ENCODE results near the gene THSD7A. TPM values are rescaled to one million over a fixed set of nuclear protein-coding genes. Genes with fewer than 3 reads are reported as not detected.

Gene THSD7A, protein sequence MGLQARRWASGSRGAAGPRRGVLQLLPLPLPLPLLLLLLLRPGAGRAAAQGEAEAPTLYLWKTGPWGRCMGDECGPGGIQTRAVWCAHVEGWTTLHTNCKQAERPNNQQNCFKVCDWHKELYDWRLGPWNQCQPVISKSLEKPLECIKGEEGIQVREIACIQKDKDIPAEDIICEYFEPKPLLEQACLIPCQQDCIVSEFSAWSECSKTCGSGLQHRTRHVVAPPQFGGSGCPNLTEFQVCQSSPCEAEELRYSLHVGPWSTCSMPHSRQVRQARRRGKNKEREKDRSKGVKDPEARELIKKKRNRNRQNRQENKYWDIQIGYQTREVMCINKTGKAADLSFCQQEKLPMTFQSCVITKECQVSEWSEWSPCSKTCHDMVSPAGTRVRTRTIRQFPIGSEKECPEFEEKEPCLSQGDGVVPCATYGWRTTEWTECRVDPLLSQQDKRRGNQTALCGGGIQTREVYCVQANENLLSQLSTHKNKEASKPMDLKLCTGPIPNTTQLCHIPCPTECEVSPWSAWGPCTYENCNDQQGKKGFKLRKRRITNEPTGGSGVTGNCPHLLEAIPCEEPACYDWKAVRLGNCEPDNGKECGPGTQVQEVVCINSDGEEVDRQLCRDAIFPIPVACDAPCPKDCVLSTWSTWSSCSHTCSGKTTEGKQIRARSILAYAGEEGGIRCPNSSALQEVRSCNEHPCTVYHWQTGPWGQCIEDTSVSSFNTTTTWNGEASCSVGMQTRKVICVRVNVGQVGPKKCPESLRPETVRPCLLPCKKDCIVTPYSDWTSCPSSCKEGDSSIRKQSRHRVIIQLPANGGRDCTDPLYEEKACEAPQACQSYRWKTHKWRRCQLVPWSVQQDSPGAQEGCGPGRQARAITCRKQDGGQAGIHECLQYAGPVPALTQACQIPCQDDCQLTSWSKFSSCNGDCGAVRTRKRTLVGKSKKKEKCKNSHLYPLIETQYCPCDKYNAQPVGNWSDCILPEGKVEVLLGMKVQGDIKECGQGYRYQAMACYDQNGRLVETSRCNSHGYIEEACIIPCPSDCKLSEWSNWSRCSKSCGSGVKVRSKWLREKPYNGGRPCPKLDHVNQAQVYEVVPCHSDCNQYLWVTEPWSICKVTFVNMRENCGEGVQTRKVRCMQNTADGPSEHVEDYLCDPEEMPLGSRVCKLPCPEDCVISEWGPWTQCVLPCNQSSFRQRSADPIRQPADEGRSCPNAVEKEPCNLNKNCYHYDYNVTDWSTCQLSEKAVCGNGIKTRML (N-terminal part only)
- not detected in 2 replicates for total RNA-seq (2011; cell fraction: chromatin; rRNA removed; ENCODE audit: low replicate concordance)
- total RNA-seq (2011; cell fraction: nucleolus; rRNA removed): not detected in 2 replicates
- not detected in 2 replicates for total RNA-seq (2011; cell fraction: nucleoplasm; rRNA removed)
- total RNA-seq (2014; rRNA removed): not detected in 2 replicates
- total RNA-seq (2014; rRNA removed; fragmentation: Illumina TruSeq; extraction: Trizol): 0.03 TPM in 1 of 2 replicates, not detected in the other
- total RNA-seq (2015; rRNA removed; fragmentation: Illumina TruSeq; extraction: Trizol): not detected in 2 replicates
- 0.02 and 0.04 TPM in 2 replicates for total RNA-seq (2021)
- polyA plus RNA-seq (2011; rRNA removed): not detected in 2 replicates
- polyA plus RNA-seq (2011; cell fraction: cytosol; rRNA removed): not detected in 2 replicates
- not detected in 2 replicates for polyA plus RNA-seq (2011; cell fraction: nucleus; rRNA removed)
- not detected in 2 replicates for polyA plus RNA-seq (2012)
- 0.01 and 0.08 TPM in 2 replicates for polyA plus RNA-seq (2014; fragmentation: Illumina TruSeq; extraction: Trizol)
- not detected for polyA plus RNA-seq (2014; fragmentation: Nextera tagmentation; extraction: Ambion mirVana)
- polyA plus RNA-seq (2014; rRNA removed): not detected in 2 replicates
- polyA minus RNA-seq (2011; rRNA and poly(A)+ RNA removed): not detected in 2 replicates
- polyA minus RNA-seq (2011; cell fraction: cytosol; rRNA and poly(A)+ RNA removed): not detected in 2 replicates
- polyA minus RNA-seq (2011; cell fraction: nucleus; rRNA and poly(A)+ RNA removed): not detected in 2 replicates
- Bru-seq, nascent RNA: percentile 4 among the genes with signal in this experiment
- percentile 2 among the genes with signal in this experiment for BruChase-seq, experiment 1, labeled RNA remaining after a 2-hour chase
- BruChase-seq, experiment 2, labeled RNA remaining after a 6-hour chase: percentile 2 among the genes with signal in this experiment
- long read RNA-seq, experiment 1, partial matches to known transcripts: 0 of 1 reads
- long read RNA-seq, experiment 1, other reads (novel, unspliced or antisense): 1 of 1 reads
- long read RNA-seq, experiment 2: 0 reads
- long read RNA-seq, experiment 3: 0 reads

DNA sequence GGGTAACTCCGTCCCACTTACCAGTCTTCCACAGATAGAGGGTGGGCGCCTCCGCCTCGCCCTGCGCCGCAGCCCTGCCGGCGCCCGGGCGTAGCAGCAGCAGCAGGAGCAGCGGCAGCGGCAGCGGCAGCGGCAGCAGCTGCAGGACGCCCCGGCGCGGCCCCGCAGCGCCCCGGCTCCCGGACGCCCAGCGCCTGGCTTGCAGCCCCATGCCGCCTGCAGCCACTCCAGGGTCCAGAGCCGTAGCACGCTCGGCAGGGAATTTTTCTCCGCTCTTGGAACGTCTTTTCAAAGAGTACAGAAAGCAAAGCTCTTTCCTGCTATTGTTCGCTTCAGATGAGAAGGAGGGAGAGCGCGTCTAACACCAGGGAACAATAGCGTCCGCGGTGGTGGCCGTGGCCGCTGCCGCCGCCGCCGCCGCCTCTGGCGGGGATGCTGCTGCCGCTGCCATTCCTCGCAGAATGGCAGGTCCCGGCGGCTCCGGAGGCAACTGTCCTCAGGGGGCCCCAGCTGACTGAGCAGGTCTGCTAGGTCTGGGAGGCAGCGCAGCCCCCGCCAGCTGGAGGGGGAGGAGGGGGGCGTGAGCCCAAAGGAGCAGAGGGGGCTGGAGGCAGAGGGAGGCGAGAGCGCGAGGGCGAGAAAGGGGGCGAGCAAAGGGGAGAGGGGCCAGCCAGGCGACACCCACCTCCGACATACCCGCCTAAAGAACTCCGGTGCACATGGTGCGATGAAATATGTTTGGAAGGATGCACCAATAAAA, at the start of gene THSD7A:
Gene THSD7A, minus strand, starts transcription at position 463 of the 760 bp plus-strand sequence. Its CDS starts 252 bp downstream, at position 211.
- H3K4me1 ChIP-seq (replicated peaks in 1 of 2; ENCODE audit: control insufficient read depth in 2 of 2, insufficient read depth in 2 of 2, low read length in 2 of 2): peaks cover 0 to 5% of the 10 kb centered on the region in 2 experiments; a peak in 1 of 5 replicates
- no peak within 1 kb of the TSS for H3K4me3 ChIP-seq
- in situ Hi-C loops (cut with MboI): no loop called here
- H3K9me3 ChIP-seq (replicated peaks; ENCODE audit: control insufficient read depth, insufficient read depth, low read depth, low read length): no peaks in the 10 kb centered on the region
- no peaks in the 10 kb centered on the region for H3K27me3 ChIP-seq (ENCODE audit: control insufficient read depth in 2 of 2, insufficient read depth in 2 of 2, low read length in 2 of 2)
- DNase-seq (ENCODE audit: extremely low read depth in 1 of 4, low spot score in 3 of 4) (no peak), FAIRE-seq (no peak), ATAC-seq (no peak)
- H2AFZ ChIP-seq (ENCODE audit: low read depth, low read length): no peak within 1 kb of the TSS
- POLR2A ChIA-PET: no interaction called here
- CTCF ChIA-PET (ENCODE audit: low intra/inter-chr PET ratio): interaction anchor here (0.6 kb wide), 1 partner anchor 1946 kb away, joined by 3 read pairs; no protein-coding TSS in a partner anchor
- no peak for TF ChIP-seq XRCC4 (IDR thresholded peaks at IDR 0.05; ENCODE audit: extremely low read depth, insufficient read depth, insufficient read length)
- no peak for TF ChIP-seq NFRKB (IDR thresholded peaks at IDR 0.05; ENCODE audit: low read depth)
- no peak for TF ChIP-seq ZNF124 (CRISPR knock-in tag; IDR thresholded peaks at IDR 0.05)
- H3K36me3 ChIP-seq (ENCODE audit: control insufficient read depth, insufficient read depth, low read length): no peaks in the 10 kb centered on the region
- BruUV-seq (replicated peaks): no TSS peak
- H3K4me2 ChIP-seq (ENCODE audit: insufficient read depth, low read length): no peak within 1 kb of the TSS
- no peaks in the 10 kb centered on the region for H3K9me1 ChIP-seq (ENCODE audit: control insufficient read depth, insufficient read depth, low read length)
- WGBS (ENCODE audit: insufficient coverage, low coverage, missing lambda C conversion rate): 4% methylated on average over 34 of the region's 62 CpGs
- H4K20me1 ChIP-seq (replicated peaks; ENCODE audit: control insufficient read depth, insufficient read depth, low read length): no peaks in the 10 kb centered on the region
- no peak within 1 kb of the TSS for H3K9ac ChIP-seq (ENCODE audit: insufficient read depth in 1 of 2, low read depth in 2 of 2, low read length in 2 of 2)
- no peaks in the 10 kb centered on the region for H3K79me2 ChIP-seq (ENCODE audit: control insufficient read depth, insufficient read depth, low read length)
- H3K27ac ChIP-seq (ENCODE audit: extremely low read depth, low read depth, low read length): no peak within 1 kb of the TSS
- intact Hi-C loops (cut with micrococcal nuclease): loop anchor here (10.0 kb wide), 1 partner anchor 623 kb away; no protein-coding TSS in a partner anchor
